NT2/D1 (cell line): ENCODE results near the gene LRRC26.

Source experiments
- DNase-seq: peaks from one replicate; pipeline ENCODE4 v3.0.0-alpha.2; 2011; ENCODE audit warnings: low read depth, low spot score
- H3K27me3 ChIP-seq: 2 replicates; pipeline ENCODE4 v1.6.0; 2011; ENCODE audit warnings: mild to moderate bottlenecking; ENCODE audit not compliant: insufficient read length, insufficient read depth
- H3K36me3 ChIP-seq: 2 replicates; pipeline ENCODE4 v1.6.1; 2011; ENCODE audit warnings: mild to moderate bottlenecking, low read length, mixed read lengths; ENCODE audit not compliant: insufficient read depth, insufficient read length
- H3K4me1 ChIP-seq: 2 replicates; pipeline ENCODE4 v1.5.1; 2011; ENCODE audit not compliant: insufficient read depth, insufficient read length
- H3K4me3 ChIP-seq: 2 replicates; pipeline ENCODE4 v1.5.1; 2011; ENCODE audit warnings: low read depth; ENCODE audit not compliant: insufficient read length
- H3K9ac ChIP-seq: 2 replicates; pipeline ENCODE4 v1.6.0; 2011; ENCODE audit warnings: low read depth; ENCODE audit not compliant: insufficient read length
- H3K9me3 ChIP-seq: 2 replicates; pipeline ENCODE4 v1.5.1; 2011; ENCODE audit warnings: mild to moderate bottlenecking, low read length; ENCODE audit not compliant: insufficient read depth
- SUZ12 ChIP-seq: IDR thresholded peaks from 2 replicates; pipeline ENCODE4 v1.6.1; 2011; ENCODE audit not compliant: insufficient read length, insufficient read depth; ENCODE audit errors: extremely low read depth
- YY1 ChIP-seq: IDR thresholded peaks from 2 replicates; pipeline ENCODE4 v1.6.1; 2011; ENCODE audit not compliant: insufficient read length, insufficient read depth
- ZNF274 ChIP-seq: IDR thresholded peaks from 2 replicates; pipeline ENCODE4 v1.6.1; 2011; ENCODE audit warnings: mild to moderate bottlenecking, low read depth, low read length

The LRRC26 gene

DNA sequence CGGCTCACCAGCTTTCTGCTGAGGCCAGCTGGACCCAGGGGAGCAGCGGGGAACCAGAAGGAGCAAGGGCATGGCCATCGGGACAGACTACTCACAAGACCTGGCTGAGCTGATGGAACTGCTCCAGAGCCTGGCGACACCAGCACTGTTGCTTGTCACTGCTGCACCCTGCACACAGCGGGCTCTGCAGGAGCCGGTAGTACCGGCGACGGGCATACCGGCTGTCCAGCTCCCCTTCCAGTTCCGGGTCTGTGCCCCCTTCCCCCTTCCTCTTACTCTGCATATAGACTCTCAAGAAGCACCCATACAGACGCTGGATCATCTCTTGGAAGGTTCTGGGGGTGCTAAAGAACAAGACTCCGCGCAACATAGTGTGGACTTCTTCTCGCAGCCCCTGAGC is 17.5 kb upstream of the LRRC26 start:
- no peak for TF ChIP-seq YY1
- TF ChIP-seq SUZ12 = no peak
- no peak for TF ChIP-seq ZNF274
- Histone ChIP-seq H3K9ac (peak overlapping the region; percentile 98), H3K36me3 (peaks cover 84% of the 10 kb centered on the region), H3K4me1 (peaks cover 20% of the 10 kb centered on the region), H3K4me3 (peak overlapping the region; percentile 95), H3K9me3 (no peaks in the 10 kb centered on the region), H3K27me3 (no peaks in the 10 kb centered on the region)
- DNase-seq = no peak

DNA sequence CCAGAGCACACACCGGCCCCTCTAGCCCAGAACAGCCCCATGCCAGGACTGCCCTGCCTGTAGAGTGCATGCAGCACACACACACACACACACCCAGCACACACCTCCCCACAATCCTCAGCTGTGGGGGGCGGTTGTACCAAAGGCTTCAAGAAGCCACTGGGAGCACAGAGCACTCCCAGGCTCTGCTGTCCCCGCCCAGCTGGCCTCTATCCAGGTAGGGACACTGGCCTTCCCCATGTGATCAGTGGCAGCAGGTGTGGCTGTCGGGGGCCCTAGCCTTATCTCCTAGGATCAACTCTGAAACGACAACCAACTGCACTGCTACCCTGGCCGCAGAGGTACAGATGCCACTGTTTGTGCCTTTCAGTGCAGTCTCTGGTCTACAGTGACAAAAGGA is 16.5 kb upstream of the LRRC26 start:
- Histone ChIP-seq H3K4me1 (peaks cover 17% of the 10 kb centered on the region), H3K4me3 (no peak overlapping the region), H3K36me3 (peaks cover 81% of the 10 kb centered on the region), H3K27me3 (no peaks in the 10 kb centered on the region), H3K9me3 (no peaks in the 10 kb centered on the region), H3K9ac (peak overlapping the region; percentile 8)
- TF ChIP-seq ZNF274 (no peak), YY1 (no peak), SUZ12 (no peak)
- no peak for DNase-seq

DNA sequence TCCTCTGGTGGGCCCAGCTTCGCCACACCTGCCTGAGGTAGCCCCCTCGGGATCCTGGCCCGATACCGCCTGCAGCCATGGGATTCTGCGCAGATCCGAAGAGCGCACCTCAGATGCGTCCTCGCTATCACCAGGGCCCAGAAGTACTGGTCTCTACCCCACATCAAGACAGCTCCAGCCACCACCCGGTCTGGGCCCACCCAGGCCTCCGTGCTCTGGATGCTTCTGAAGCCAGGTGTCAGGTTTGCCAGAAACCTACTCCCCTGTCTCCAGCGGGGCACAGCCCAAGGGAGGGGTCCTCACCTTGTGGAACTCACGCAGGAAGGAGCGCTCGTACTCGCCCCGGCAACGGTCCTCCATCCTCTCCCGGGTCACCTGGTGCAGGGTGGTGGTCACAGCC is 16.1 kb upstream of the LRRC26 start:
- H3K4me1 ChIP-seq = peaks cover 17% of the 10 kb centered on the region
- DNase-seq = no peak
- no peaks in the 10 kb centered on the region for H3K27me3 ChIP-seq
- no peak for TF ChIP-seq SUZ12
- TF ChIP-seq YY1 = no peak
- TF ChIP-seq ZNF274 = no peak
- H3K9ac ChIP-seq = peak overlapping the region; percentile 8
- H3K36me3 ChIP-seq = peaks cover 81% of the 10 kb centered on the region
- H3K9me3 ChIP-seq = no peaks in the 10 kb centered on the region
- H3K4me3 ChIP-seq = no peak overlapping the region

DNA sequence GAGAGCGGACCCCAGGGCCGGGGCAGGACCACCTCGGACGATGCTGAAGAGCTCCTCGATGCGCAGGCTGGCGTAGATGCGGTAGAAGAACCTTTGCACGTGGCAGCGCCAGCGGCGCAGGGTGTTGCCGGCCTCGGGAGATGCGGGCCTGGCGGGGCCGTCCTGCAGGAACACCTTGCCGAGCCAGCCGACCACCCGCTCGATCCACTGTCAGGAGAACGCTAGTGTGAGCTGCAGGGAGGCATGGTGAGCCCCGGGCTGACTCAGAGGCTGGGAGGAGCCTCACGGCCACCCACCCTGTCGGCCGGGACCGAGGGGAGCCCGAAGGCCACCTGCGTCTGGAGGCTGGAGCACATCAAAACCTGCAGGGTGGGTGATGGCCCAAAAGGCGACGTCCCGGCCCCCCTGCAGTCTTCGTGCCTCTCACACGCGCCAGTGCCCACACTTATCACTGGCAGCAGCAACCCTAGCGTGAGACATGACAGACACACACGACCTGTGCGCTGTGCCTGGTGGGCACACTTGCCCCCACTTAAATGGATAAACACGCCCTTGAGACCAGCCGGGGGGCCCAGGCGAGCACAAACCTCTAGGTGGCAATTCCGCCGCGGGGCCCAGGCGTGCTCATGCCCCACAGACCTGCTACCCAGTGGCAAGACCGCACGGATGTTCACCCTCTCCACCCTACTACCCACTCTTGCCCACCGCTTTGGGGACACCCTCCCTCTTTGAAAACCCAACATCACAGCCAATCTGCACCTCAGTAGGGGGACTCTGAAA is 15.2 kb upstream of the LRRC26 start:
- H3K27me3 ChIP-seq = no peaks in the 10 kb centered on the region
- H3K4me1 ChIP-seq = peaks cover 17% of the 10 kb centered on the region
- H3K9me3 ChIP-seq = no peaks in the 10 kb centered on the region
- H3K4me3 ChIP-seq = no peak overlapping the region
- peaks cover 82% of the 10 kb centered on the region for H3K36me3 ChIP-seq
- DNase-seq = no peak
- no peak overlapping the region for H3K9ac ChIP-seq
- TF ChIP-seq ZNF274 = no peak

DNA sequence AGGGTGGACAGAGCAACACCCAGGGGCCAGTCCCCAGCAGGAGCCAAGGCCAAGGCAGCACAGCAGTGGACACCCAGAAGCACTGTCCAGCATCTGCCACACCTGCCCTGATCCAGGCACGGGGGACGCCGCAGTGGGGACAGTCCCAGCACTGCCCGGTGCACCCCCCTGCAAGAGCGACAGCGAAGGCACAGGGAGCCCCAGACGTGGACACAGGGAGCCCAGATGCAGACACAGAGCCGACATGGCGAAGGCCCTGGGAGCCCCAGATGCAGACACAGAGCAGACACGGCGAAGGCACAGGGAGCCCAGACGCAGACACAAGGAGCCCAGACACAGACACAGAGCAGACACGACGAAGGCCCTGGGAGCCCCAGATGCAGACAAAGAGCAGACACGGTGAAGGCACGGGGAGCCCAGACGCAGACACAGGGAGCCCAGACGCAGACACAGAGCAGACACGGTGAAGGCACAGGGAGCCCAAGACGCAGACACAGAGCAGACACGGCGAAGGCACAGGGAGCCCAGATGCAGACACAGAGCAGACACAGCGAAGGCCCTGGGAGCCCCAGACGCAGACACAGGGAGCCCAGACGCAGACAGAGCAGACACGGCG is 14.2 kb upstream of the LRRC26 start:
- no peaks in the 10 kb centered on the region for H3K27me3 ChIP-seq
- no peak for DNase-seq
- no peak for TF ChIP-seq YY1
- no peak for TF ChIP-seq ZNF274
- no peak for TF ChIP-seq SUZ12
- peaks cover 83% of the 10 kb centered on the region for H3K36me3 ChIP-seq
- no peaks in the 10 kb centered on the region for H3K9me3 ChIP-seq
- peaks cover 10% of the 10 kb centered on the region for H3K4me1 ChIP-seq
- no peak overlapping the region for H3K9ac ChIP-seq
- no peak overlapping the region for H3K4me3 ChIP-seq

DNA sequence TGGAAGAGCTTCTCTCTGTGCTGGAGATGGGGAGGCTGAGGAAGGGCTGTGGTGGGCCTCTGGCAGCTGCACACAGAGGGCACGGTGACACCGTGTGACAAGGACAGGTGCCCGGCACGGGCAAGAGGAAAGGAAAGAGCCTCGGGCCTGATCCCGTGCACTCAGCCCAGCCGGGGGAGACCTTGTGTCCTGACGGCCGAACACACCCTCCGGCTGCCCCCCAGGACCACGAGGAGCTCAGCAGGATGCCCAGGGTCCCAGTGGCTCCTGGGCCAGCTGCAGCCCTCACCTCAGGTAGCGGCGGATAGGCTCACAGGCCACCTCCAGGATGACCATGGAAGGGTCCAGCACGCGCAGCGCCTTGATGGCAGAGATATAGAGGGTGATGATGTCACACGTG is 13.0 kb upstream of the LRRC26 start:
- no peak overlapping the region for H3K9ac ChIP-seq
- H3K27me3 ChIP-seq = no peaks in the 10 kb centered on the region
- H3K4me1 ChIP-seq = peaks cover 15% of the 10 kb centered on the region
- DNase-seq = no peak
- H3K4me3 ChIP-seq = no peak overlapping the region
- no peaks in the 10 kb centered on the region for H3K9me3 ChIP-seq
- peaks cover 96% of the 10 kb centered on the region for H3K36me3 ChIP-seq
- TF ChIP-seq YY1 (no peak), ZNF274 (no peak), SUZ12 (no peak)

DNA sequence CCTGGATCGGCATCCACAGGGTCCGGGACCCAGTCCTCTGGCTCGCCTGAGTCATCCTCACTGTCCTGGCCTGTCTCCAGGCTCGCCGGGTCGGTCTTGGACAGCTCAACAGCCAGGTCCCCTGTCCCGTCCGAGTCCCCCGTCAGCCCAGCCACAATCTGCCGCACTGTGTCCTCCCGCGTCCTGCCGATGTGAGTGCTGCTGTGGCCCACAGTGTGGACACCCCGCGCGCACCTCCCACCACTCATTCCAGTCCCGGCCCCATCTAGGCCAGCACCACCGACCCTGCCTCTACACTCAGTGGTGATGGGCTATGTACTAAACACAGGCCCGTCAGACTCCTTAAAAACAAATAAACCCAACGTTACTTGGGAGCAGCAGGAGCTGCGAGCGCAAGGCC is 11.8 kb upstream of the LRRC26 start:
- Histone ChIP-seq H3K36me3 (peaks cover 93% of the 10 kb centered on the region), H3K4me1 (peaks cover 8% of the 10 kb centered on the region), H3K27me3 (no peaks in the 10 kb centered on the region), H3K9ac (no peak overlapping the region), H3K4me3 (no peak overlapping the region), H3K9me3 (no peaks in the 10 kb centered on the region)
- TF ChIP-seq YY1 (no peak), SUZ12 (no peak), ZNF274 (no peak)
- DNase-seq = no peak

DNA sequence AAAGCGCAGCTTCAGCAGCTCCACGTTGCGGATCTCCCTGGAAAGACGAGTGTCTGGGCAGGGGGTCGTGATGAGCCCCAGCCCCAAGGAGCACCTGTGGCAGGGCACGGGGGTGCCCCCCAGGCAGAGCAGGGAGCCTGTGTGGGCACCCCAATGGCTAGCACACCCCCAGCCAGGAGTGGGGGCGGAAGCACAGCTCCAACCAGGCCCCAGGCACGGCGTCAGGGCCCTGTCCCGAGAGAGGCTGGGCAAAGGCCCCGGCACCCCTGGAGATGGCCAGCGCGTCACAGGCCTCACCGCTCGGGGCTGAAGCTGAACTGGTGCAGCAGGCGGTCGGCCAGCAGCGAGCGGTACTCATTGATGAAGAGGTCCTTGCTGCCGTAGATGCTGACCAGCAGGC is 10.6 kb upstream of the LRRC26 start:
- Histone ChIP-seq H3K27me3 (no peaks in the 10 kb centered on the region), H3K9me3 (no peaks in the 10 kb centered on the region), H3K36me3 (peaks cover 81% of the 10 kb centered on the region), H3K9ac (no peak overlapping the region), H3K4me3 (no peak overlapping the region), H3K4me1 (peaks cover 5% of the 10 kb centered on the region)
- TF ChIP-seq SUZ12 = no peak
- no peak for TF ChIP-seq ZNF274
- no peak for TF ChIP-seq YY1
- no peak for DNase-seq
